ENCODE data around the gene TMEM95. TPM values are rescaled to one million over a fixed set of nuclear protein-coding genes. Genes with fewer than 3 reads are reported as not detected.

Gene TMEM95
- total and polyA plus RNA-seq, 2 of the 8 experiments (the other 6 are each of a cell fraction or from before 2014, with no cell fraction given), result not detected

- TF ChIP-seq CHD7 (IDR thresholded peaks at IDR 0.05; ENCODE audit: insufficient replicate concordance, low read length) (no peak), BACH1 (IDR thresholded peaks at IDR 0.05; ENCODE audit: low read length) (no peak), SIRT6 (IDR thresholded peaks at IDR 0.05; ENCODE audit: low read length) (no peak), POU5F1 (IDR thresholded peaks at IDR 0.05; ENCODE audit: low read depth, low read length) (no peak), BRCA1 (IDR thresholded peaks at IDR 0.05; ENCODE audit: low read depth, low read length) (no peak), FOSL1 (IDR thresholded peaks at IDR 0.05; ENCODE audit: insufficient read depth, low read depth, low read length) (no peak)
Measured at GRCh38 chr17:7324438-7324779, 30.5 kb upstream of the TMEM95 start (continued).

Measured in H1 (cell line).